Fibroblast of mammary gland (primary cell): ENCODE results near the gene NMUR1.

ENCODE experiments used
- DNase-seq: peaks from one replicate; pipeline ENCODE4 v3.0.0-alpha.2; 2010; ENCODE audit warnings: low read depth
- H3K4me3 ChIP-seq: 2 replicates; pipeline ENCODE4 v1.5.1; 2011; ENCODE audit warnings: low read depth, mild to moderate bottlenecking, low read length, moderate library complexity; ENCODE audit not compliant: control insufficient read depth
- TF ChIP-seq, protein P1 (sequence below): conservative IDR thresholded peaks from 2 replicates; pipeline ENCODE4 v1.5.1; 2011; ENCODE audit warnings: low read depth, low read length, inconsistent platforms; ENCODE audit not compliant: control insufficient read depth, insufficient read depth

Gene NMUR1

DNA sequence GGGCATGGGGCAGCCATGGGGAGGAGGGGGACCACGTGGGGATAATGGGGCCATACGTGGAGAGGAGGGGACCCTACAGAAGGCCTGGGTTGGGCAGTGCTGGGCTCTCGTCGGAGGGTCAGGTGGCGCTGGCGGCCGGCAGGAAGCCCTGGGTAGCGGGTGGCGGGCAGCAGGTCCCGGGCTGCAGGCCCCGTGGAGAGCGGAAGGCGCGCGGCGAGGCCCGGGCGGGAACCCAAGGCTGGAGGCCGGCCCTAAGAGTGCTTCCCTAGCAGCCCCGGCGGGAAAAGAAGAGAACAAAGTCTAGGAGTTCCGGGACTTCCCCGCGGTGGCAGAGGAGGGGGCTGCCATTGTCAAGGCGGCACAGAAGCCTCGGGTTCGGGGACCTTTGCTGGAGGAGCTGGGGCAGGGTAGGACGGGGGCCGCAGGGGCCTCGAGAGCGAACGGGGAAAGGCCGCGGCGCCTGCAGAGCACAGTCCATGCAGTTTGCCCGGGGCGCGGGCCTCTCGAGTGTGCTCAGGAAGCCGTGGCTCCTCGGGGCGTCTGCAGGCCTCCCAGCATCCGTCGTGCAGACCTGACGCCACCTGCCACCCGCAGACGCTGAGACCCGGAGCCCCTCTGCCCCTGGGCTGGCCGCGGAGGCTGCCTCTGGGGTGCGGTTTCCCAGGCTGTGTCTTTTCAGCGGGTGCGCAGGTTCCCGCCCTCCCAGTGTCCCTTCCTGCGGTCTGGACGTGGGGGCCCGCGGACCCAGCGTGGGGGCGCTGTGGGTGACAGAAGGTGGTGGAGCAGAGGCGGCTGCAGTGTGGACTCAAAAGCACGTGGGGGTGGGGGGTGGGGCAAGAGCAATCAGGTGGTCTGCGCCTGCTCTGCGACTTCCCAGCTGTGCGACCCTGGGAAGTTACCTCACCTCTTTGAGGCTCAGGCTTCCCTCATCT, 46.6 kb downstream of the NMUR1 start:
- peak; percentile 11 for DNase-seq
- TF ChIP-seq, protein P1, sequence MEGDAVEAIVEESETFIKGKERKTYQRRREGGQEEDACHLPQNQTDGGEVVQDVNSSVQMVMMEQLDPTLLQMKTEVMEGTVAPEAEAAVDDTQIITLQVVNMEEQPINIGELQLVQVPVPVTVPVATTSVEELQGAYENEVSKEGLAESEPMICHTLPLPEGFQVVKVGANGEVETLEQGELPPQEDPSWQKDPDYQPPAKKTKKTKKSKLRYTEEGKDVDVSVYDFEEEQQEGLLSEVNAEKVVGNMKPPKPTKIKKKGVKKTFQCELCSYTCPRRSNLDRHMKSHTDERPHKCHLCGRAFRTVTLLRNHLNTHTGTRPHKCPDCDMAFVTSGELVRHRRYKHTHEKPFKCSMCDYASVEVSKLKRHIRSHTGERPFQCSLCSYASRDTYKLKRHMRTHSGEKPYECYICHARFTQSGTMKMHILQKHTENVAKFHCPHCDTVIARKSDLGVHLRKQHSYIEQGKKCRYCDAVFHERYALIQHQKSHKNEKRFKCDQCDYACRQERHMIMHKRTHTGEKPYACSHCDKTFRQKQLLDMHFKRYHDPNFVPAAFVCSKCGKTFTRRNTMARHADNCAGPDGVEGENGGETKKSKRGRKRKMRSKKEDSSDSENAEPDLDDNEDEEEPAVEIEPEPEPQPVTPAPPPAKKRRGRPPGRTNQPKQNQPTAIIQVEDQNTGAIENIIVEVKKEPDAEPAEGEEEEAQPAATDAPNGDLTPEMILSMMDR: no peak
- H3K4me3 ChIP-seq: peak overlapping the region; percentile 39

- TF ChIP-seq, protein P1: peak; percentile 62
- peak; percentile 52 for DNase-seq
- peak overlapping the region; percentile 39 for H3K4me3 ChIP-seq
These were observed 47.3 kb downstream of the NMUR1 start for GRCh38 chr2:231482806-231483391.

DNA sequence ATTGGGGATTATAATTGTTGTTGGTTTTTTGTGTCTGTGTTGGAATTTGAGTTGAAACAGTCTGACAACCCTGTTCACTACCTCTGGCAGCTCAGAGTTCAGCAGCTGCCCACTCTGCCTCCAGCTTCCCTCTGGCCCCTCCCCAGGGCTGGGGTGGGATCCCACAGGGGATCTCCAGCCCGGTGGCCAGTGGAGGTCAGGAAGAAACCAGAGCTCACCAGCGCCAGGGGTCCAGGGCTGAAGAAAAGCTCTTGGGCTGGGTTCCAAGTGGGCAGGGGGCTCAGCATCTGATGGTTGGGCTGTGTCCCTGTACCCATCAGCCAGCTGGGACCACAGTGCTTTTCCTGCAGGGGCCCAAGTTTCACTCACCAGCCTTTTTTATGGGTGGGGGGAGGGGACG, 49.5 kb downstream of the NMUR1 start:
- TF ChIP-seq, protein P1: no peak
- DNase-seq: no peak
- H3K4me3 ChIP-seq: no peak overlapping the region

- TF ChIP-seq, protein P1: no peak
- no peak for DNase-seq
These were observed 50.8 kb downstream of the NMUR1 start for GRCh38 chr2:231479455-231479854.

DNA sequence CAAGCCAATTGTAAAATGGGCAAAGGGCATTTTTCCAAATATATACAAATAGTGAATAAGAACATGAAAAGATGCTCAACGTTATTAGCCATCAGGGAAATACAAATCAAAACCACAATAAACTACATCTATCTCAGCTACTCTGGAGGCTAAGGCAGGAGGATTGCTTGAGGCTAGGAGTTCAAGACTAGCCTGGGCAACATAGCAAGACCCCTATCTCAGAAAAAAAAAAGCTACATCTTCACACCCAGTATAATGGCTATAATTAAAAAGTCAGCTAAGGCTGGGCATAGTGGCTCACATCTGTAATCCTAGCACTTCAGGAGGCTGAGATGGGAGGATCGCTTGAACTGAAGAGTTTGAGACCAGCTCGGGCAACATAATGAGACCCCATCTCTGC, 53.3 kb downstream of the NMUR1 start:
- no peak overlapping the region for H3K4me3 ChIP-seq
- TF ChIP-seq, protein P1: no peak
- DNase-seq: no peak

More at GRCh38 chr2:231479455-231479854, 50.8 kb downstream of the NMUR1 start:
- H3K4me3 ChIP-seq: no peak overlapping the region

DNA sequence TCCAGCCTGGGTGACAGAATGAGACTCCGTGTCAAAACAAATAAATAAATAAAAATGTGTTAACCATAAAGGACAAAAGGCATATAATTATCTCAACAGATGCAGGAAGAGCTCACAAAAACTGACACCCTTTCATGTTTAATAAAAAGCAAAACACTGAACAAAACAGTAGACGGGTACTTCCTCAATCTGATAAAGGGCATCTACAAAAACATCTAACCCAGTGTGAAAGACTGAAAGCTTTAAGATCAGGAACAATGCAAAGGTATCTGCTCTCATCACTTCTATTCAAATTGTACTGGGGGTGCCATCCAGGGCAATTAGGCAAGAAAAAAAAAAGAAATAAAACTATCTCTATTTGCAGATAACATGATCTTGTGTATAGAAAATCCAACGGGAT, 54.3 kb downstream of the NMUR1 start:
- no peak overlapping the region for H3K4me3 ChIP-seq
- TF ChIP-seq, protein P1: no peak
- DNase-seq: no peak
